Measurements from ENCODE around the gene UNC119B.

The UNC119B gene

DNA sequence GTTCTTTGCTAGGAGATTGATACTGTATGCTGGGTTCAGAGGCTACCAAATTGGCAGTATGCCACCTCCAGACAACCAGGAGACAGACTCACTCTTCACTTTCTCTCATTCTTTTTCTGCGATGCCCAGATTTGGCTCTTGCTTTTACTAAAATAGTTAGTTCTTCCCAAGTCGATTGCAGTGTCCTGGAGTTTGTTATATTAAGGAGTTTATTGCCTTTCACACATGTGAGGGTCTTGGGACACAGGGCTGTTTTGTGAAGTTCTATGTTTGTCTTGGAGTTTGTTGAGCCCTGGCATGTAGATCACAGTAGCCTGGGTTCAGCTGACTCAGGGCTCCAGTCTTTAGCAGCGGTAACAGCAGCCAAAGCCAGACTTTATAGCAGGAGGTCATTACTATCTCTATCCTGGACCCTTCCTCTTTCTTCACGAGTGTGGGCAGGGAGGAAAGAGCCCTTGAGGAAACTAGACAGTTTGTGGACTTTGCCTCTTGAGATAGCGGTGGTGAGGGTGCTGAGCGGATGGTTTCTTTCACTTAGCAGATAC is 21.7 kb upstream of the UNC119B start:
- DNase-seq (ENCODE audit: low read depth) = no peak

GRCh38 chr12:120689397-120690082 is 20.7 kb upstream of the UNC119B start:
- no peak for DNase-seq (ENCODE audit: low read depth)

DNA sequence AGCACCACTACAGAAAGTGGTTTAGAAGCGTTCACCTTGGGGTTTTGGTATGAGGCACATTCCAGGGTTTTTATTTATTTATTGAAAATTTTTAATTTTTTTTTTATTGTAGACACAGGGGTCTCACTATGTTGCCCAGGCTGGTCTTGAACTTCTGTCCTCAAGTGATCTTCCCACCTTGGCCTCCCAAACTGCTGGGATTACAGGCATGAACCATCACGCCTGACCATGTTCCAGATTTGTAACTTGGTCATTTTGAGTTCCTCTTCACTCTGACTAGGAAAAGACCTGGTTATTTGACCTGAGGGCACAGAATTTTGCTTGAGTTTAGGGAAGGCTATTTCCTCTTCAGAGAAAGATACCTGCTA is 20.2 kb upstream of the UNC119B start:
- DNase-seq (ENCODE audit: low read depth) = no peak

DNA sequence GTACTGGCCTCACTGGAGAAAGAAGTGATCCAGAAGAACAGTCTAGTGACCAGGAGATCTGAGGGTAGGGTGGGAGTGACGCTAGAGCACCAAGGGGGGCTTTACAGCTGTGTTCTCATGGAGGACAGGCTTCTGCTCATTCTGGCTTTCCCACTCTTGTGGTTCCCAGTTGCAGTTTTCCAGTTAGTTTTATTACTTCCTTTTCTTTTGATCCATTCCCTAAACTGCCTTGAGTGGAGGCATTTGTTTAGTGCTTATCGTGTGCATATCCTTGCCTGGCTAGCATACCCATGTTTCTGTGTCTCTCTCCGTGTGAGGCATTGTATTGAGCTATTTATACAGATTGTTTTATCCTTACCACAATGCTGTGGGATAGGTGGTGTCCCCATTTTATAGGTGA is 19.3 kb upstream of the UNC119B start:
- no peak for DNase-seq (ENCODE audit: low read depth)

GRCh38 chr12:120692524-120693033 is 17.7 kb upstream of the UNC119B start:
- no peak for DNase-seq (ENCODE audit: low read depth)

DNA sequence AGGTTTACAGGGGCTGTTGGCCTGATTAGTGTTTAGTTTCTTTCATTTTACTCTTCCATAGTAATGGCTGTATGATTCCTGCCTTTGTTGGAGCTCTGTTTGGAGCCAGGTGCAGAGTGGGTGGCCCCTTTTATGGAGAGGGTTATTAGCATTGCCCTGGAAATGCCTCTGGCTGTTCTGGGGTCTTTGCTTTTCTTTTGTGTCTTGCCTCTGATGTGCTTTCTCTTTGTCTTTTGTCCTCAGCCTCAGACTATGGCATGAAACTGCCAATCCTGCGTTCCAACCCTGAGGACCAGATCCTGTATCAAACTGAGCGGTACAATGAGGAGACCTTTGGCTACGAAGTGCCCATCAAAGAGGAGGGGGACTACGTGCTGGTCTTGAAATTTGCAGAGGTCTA is 16.4 kb upstream of the UNC119B start:
- DNase-seq (ENCODE audit: low read depth) = no peak

GRCh38 chr12:120696626-120697025 is 13.6 kb upstream of the UNC119B start:
- no peak for DNase-seq (ENCODE audit: low read depth)

DNA sequence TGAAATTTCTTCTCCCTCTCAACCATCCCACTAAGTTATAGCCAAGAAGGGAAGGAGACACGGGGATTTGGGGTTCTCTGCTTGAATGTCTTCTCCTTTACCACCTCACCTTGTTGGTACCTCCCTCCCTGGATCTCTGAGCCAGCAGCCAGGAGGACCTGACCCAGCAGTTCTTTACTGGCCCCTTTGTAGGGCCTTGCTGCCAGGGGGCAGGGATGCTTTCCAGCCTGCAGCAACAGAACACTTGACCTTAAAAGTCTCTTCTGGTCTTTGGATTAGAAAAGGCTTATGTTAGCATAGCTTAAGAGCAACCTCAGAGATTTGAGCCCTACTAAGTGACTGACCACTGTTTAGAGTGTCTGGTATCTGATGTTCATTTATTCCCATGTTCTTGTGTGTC is 12.9 kb upstream of the UNC119B start:
- DNase-seq (ENCODE audit: low read depth) = no peak

DNA sequence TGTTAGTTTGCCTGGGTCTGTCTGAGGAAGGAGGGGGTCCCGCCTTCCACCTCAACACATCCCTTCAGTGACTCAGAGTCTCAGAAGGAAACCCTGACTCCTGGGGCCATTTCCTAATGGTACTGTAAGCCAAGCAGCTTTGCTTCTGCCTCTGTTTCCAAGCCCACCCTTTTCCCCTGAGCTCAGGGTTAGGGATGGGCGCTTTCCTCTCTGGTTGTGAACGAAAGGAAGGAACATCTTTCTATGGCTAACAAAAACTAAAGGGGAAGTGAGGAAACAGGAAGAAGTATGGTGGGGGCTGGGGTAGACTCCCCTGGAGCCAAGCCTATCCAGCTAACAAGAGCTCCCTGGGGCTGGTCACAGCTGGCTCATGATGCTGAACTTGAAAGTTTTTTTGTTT is 11.6 kb upstream of the UNC119B start:
- no peak for DNase-seq (ENCODE audit: low read depth)

DNA sequence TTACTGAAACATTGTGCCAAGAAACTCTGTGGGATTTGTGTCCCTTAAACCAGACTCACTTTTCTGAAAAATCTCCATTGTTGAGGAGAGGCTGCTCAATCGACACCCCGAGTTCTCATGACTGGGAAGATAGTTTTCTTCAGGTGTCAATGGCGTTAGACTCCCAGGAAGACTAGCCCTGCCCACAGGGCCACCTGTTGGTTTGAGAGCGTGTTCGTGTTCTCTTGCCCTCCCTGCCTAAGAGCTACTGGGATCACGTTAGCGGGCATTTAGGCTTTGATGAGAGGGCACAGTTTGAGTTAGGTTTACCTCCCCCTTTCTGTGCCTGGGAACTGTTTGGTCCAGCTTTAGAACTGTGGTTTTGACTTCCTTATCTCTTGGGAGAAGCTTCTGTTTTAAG is 10.7 kb upstream of the UNC119B start:
- DNase-seq (ENCODE audit: low read depth) = no peak

DNA sequence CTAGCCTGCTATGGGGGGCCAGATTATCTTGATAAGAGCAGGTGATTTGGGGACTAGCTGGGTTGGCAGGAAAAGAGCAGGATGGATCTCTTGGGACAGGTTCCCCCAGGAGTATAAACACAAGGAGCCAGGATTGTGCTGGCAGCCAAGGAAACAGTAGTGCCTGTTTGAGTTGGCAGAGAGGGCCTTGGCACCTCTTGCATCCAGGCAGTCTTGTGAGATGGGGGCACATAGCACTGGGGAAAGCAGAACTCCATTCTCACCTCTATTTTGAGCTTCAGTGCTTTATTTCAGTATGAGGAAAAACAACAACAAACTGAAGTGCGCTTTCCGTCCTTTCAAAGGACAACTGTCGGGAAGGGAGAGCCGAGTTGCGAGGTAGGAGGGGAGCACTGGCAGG is 9.4 kb upstream of the UNC119B start:
- DNase-seq (ENCODE audit: low read depth) = no peak

DNA sequence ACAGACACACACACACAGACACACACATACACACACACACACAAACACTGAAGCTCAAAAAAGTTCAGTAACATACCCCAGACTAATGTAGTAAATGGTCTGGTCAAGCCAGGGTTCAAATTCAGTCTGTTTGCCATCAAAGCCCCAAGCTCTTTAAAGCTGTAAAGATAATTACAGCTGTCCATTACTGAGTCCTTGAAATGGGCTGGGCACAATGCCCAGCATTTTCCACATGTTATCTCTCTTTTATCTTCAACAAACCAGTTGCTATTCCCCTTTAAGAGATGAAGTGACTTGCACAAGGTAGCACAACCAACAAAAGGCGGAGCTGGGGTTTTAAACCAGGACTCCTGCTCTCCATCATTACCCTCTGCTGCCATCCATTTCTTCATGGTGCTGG is 7.6 kb upstream of the UNC119B start:
- DNase-seq (ENCODE audit: low read depth) = no peak

DNA sequence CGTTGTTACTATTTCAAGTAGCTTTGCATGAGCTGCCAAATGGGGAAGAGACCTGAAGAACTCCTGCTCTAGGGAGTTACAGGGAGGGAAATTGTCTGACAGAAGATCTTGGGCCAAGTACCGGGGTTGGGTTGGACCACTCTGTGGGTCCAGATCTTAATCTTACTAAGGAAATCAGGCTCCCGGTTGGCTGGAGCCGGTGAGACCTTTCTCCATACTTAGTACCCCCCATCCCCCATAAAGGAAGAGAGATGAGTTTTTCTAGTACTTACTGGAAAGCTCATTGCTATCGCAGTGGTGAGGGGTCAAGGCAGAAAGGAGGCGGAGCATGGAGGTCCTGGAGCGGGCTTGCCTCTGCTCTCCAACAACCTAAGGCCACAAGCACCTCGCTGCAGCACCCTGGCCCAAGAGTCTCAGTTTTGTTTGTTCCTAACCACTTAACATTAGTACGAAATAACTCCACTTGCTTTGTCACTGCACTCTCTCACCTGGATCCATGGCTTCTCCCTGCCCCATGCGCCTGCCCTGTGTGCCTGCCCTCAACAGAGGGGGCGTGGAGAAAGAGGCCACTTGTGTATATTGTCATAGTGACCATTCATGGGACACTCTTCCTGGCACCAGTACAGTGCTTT is 6.8 kb upstream of the UNC119B start:
- no peak for DNase-seq (ENCODE audit: low read depth)

- DNase-seq (ENCODE audit: low read depth) = no peak
These were observed 4.6 kb upstream of the UNC119B start for GRCh38 chr12:120705618-120706017.

- no peak for DNase-seq (ENCODE audit: low read depth)
These were observed 4.2 kb upstream of the UNC119B start for GRCh38 chr12:120706029-120706428.

DNA sequence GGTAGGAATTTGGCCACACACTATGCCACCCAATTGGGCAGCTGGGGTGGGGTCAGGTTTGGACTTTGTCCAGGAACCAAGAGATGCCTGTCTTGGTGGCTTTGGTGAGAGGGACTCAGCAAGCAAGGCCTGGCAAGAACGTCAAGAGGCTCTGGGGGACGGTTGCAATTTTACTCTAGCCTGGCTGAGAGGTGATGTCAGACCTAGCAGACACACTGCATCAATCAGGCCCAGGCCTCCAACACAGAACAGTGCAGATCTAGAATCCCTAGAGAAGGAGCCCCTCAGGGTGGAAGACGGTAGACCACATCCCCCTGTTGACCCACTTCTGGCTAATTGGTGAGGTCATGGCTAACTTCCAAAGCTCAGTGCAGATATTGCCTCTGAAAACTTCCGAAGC is 1.6 kb upstream of the UNC119B start:
- no peak for DNase-seq (ENCODE audit: low read depth)

DNA sequence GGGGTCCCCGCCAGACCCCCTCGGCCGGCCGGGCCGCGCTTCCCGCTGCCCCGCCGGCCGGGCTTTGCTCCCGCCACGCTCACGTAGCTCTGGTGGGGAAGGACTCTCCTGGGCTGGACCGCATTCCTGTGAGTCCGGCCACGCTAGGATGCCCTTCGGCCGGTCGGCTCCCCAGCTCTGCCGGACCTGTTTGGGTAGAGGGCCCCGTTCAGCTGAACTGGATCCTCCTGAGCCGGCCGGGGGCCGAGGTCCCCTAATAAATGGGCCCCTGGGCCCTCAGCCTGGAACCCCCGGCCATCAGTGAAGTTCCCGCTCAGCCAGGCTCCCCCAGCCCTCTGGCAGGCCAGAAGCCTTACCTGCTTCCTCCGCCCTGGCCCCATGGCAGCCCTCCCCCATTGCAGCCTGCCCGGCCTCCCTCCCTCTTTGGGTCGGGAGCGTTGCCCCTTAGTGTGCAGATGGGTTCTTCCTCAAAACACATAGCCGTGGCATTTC is 593 bp downstream of the UNC119B start:
- no peak for DNase-seq (ENCODE audit: low read depth)

GRCh38 chr12:120711411-120711810 is 1.2 kb downstream of the UNC119B start:
- no peak for DNase-seq (ENCODE audit: low read depth)

DNA sequence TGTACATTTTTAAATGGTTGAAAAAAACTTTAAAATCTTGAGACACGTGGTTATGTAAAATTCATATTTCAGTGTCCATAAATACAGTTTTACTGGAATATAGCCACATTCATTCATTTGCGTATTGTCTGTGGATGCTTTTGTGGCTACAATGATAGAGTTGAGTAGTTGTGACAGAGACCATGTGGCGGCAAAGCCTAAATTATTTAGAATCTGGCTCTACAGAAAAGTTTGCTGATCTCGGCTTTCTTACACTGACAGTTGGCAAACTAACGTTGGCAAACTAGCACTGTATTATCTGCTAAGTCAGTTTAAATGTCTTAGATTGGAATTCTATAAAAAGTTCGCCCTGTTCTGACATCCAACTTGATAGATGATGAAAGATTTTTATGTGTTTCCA is 2.4 kb downstream of the UNC119B start:
- DNase-seq (ENCODE audit: low read depth) = no peak

GRCh38 chr12:120713861-120714482 is 3.7 kb downstream of the UNC119B start:
- DNase-seq (ENCODE audit: low read depth) = peak; percentile 69

- no peak for DNase-seq (ENCODE audit: low read depth)
These were observed 7.8 kb downstream of the UNC119B start for GRCh38 chr12:120718055-120718454.

- DNase-seq (ENCODE audit: low read depth) = no peak
These were observed 8.8 kb downstream of the UNC119B start for GRCh38 chr12:120719072-120719471.
